CD4-positive, CD25-positive, alpha-beta regulatory T cell (primary cell): ENCODE measurements around the gene SPOCK3. TPM values are rescaled to one million over a fixed set of nuclear protein-coding genes. Genes with fewer than 3 reads are reported as not detected.

Experiments used
- ATAC-seq, 2 donors: fragments of 150-1000 bp; cut with Tn5 transposase; one replicate each; pipeline ENCODE4 v1.10.0; 2021; ENCODE audit warnings: low read depth in 2 of 2, moderate number of reproducible peaks in 2 of 2, moderate library complexity in 1 of 2
- DNase-seq, 3 donors: peaks; one replicate each; pipeline versions ENCODE4 v3.0.0 to v3.0.0-alpha.2; 2012 to 2022; ENCODE audit warnings: mixed read lengths in 1 of 3
- H3K27ac ChIP-seq: one replicate; pipeline ENCODE4 v1.7.0; 2013; ENCODE audit warnings: mild to moderate bottlenecking, low read length; ENCODE audit not compliant: insufficient read depth, poor library complexity, severe bottlenecking
- H3K27me3 ChIP-seq: one replicate; pipeline ENCODE4 v1.7.0; 2013; ENCODE audit warnings: low read length; ENCODE audit not compliant: control insufficient read depth, insufficient read depth
- H3K36me3 ChIP-seq: one replicate; pipeline ENCODE4 v1.7.0; 2013; ENCODE audit warnings: mild to moderate bottlenecking, low read length, moderate library complexity; ENCODE audit not compliant: control insufficient read depth, insufficient read depth
- H3K4me1 ChIP-seq: 2 replicates; pipeline ENCODE4 v1.7.0; 2013; ENCODE audit warnings: mild to moderate bottlenecking, low read length; ENCODE audit not compliant: insufficient read depth, control insufficient read depth, poor library complexity, severe bottlenecking
- H3K4me3 ChIP-seq: one replicate; pipeline ENCODE4 v1.7.0; 2013; ENCODE audit warnings: low read depth, mild to moderate bottlenecking, low read length, moderate library complexity
- H3K9me3 ChIP-seq, 2 experiments: 1 replicate in 1 of 2; 2 replicates in 1 of 2; pipeline ENCODE4 v1.7.0; 2013; ENCODE audit warnings: low read length in 2 of 2, mild to moderate bottlenecking in 1 of 2, moderate library complexity in 1 of 2; ENCODE audit not compliant: control insufficient read depth in 2 of 2
- H3K27ac Mint-ChIP-seq, 3 donors: one replicate each; pipeline ENCODE4 v1.8.0; 2020 to 2022; ENCODE audit warnings: mild to moderate bottlenecking in 3 of 3, mixed read lengths in 3 of 3, moderate library complexity in 2 of 3
- H3K27me3 Mint-ChIP-seq: one replicate; pipeline ENCODE4 v1.8.0; 2022; ENCODE audit warnings: mild to moderate bottlenecking, mixed read lengths
- H3K36me3 Mint-ChIP-seq: one replicate; pipeline ENCODE4 v1.8.0; 2020; ENCODE audit warnings: mixed read lengths
- H3K4me1 Mint-ChIP-seq, 4 donors: one replicate each; pipeline ENCODE4 v1.8.0; 2020 to 2022; ENCODE audit warnings: mixed read lengths in 4 of 4, mild to moderate bottlenecking in 1 of 4
- H3K4me3 Mint-ChIP-seq, 4 donors: one replicate each; pipeline ENCODE4 v1.8.0; 2020 to 2022; ENCODE audit warnings: mild to moderate bottlenecking in 4 of 4, mixed read lengths in 4 of 4, moderate library complexity in 3 of 4
- H3K9me3 Mint-ChIP-seq, 7 donors: one replicate each; pipeline ENCODE4 v1.8.0; 2020 to 2022; ENCODE audit warnings: mixed read lengths in 7 of 7, mild to moderate bottlenecking in 3 of 7, moderate library complexity in 2 of 7
- polyA plus RNA-seq, 4 donors: library from polyadenylated mRNA; unstranded; fragments of 300-500 nt; fragmentation: Illumina TruSeq; gene quantifications; one replicate each; pipeline ENCODE4 v1.2.3, GENCODE V29; 2021
- total RNA-seq: library from RNA; stranded (reverse); gene quantifications from one replicate; pipeline ENCODE4 v1.2.3, GENCODE V29; 2022

The SPOCK3 gene
- total and polyA plus RNA-seq, 5 donors from 2014 or later, result not detected

DNA sequence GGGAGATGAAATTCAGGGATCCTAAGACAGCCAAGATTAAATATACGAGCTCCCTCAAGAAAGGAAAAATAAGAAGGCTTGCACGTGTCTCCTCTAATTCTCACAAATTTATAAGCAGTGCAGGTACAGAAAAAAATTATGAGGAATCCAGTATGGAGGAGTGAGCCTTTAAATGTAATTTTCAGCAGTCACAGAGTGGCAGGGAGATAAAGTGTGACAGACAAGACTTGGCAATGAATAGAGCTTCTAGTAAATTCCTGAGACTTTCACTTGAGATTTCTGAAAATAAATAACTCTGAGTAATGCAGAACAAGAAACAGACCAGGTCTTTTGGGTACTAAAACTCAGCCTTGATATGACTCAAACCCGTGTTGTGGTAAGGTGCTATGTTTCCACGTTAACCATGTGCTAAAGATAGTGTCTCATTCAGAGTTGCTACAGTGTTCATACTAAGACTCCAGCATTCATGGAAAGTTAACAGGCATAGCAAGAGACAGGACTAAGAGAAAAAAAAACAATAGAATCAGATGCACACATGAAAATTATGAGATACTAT, 119.8 kb downstream of the SPOCK3 start:
- Mint-ChIP-seq H3K27me3 (no peaks in the 10 kb centered on the region), H3K9me3 (peaks cover 0 to 10% (median 2%) of the 10 kb centered on the region in 7 donors), H3K27ac (no peak overlapping the region), H3K4me3 (no peak overlapping the region), H3K4me1 (no peaks in the 10 kb centered on the region), H3K36me3 (no peaks in the 10 kb centered on the region)
- ATAC-seq, result no peak
- DNase-seq, result no peak
- Histone ChIP-seq H3K27ac (no peak overlapping the region), H3K9me3 (peaks cover 0 to 4% of the 10 kb centered on the region in 2 experiments), H3K4me1 (no peaks in the 10 kb centered on the region), H3K27me3 (no peaks in the 10 kb centered on the region), H3K36me3 (no peaks in the 10 kb centered on the region), H3K4me3 (no peak overlapping the region)

DNA sequence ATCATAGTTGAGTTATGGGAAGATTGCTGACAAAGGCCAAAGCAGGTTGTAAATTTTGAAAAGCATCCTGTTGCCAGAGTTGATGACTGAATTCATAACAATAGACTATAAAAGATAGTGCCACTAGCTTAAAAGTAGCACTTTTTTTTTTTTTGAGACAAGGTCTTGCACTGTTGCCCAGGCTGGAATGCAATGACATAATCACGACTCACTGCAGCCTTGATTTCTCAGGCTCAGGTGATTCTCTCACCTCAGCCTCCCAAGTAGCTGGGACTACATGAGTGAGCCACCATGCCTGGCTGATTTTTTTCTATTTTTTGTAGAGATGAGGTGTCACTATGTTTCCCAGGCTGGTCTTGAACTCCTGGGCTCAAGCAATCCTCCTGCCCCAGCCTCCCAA, 122.7 kb downstream of the SPOCK3 start:
- no peaks in the 10 kb centered on the region for H3K27me3 ChIP-seq
- Mint-ChIP-seq H3K9me3 (peaks cover 1 to 12% (median 2%) of the 10 kb centered on the region in 7 donors), H3K4me3 (no peak overlapping the region), H3K27me3 (no peaks in the 10 kb centered on the region), H3K4me1 (no peaks in the 10 kb centered on the region), H3K27ac (no peak overlapping the region), H3K36me3 (no peaks in the 10 kb centered on the region)
- H3K4me3 ChIP-seq, result no peak overlapping the region
- DNase-seq (no peak), ATAC-seq (no peak)
- H3K9me3 ChIP-seq, result peaks cover 0 to 4% of the 10 kb centered on the region in 2 experiments
- no peak overlapping the region for H3K27ac ChIP-seq
- H3K4me1 ChIP-seq, result no peaks in the 10 kb centered on the region
- no peaks in the 10 kb centered on the region for H3K36me3 ChIP-seq

DNA sequence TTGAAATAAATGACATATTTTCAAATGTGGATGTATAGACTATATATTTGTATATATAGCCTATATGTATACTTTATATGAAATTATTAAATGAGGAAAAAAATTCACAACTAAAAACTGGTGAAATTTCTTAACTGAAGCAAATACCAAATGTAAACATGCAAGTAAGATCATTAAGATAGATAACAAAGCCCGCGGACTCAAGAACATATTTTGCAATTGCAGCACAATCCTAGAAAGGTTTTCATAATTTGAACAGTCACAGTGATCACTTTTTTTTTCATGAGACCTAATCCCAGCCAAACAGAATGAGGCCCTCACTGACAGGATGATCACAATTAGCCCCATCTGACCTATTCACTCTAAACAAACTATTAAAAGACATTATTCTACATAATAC, 123.2 kb downstream of the SPOCK3 start:
- H3K9me3 Mint-ChIP-seq, result peaks cover 1 to 15% (median 2%) of the 10 kb centered on the region in 7 donors
- H3K36me3 Mint-ChIP-seq, result no peaks in the 10 kb centered on the region
- H3K27ac ChIP-seq, result no peak overlapping the region

DNA sequence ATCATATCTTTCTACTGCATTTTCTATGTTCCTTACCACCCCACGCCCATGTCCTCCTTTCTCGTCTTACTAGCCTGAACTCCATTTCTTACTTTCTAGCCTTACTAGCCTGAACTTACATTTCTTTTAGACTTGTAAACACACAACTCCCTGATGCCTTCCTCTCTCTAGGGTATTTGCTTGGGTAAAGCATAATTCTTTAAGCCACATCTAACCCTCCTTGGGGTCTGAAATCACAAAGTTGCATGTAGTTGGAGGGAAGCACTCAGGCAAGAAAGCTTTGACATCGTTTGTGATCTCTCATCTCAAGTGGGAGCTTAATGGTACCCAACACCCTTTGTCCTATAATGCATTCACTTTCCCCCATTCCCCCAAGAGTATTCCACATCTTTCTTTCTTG, 124.4 kb downstream of the SPOCK3 start:
- Histone ChIP-seq H3K36me3 (no peaks in the 10 kb centered on the region), H3K9me3 (peaks cover 0 to 4% of the 10 kb centered on the region in 2 experiments), H3K4me3 (no peak overlapping the region), H3K27me3 (no peaks in the 10 kb centered on the region), H3K27ac (no peak overlapping the region), H3K4me1 (no peaks in the 10 kb centered on the region)
- peak in 1 of 3 donors; percentile 3 for DNase-seq
- no peak overlapping the region for H3K27ac Mint-ChIP-seq
- ATAC-seq, result no peak
- H3K27me3 Mint-ChIP-seq, result no peaks in the 10 kb centered on the region
- H3K4me1 Mint-ChIP-seq, result no peaks in the 10 kb centered on the region
- H3K4me3 Mint-ChIP-seq, result no peak overlapping the region
- H3K36me3 Mint-ChIP-seq, result no peaks in the 10 kb centered on the region
- H3K9me3 Mint-ChIP-seq, result peaks cover 0 to 16% (median 4%) of the 10 kb centered on the region in 7 donors

More for the DNA sequence above, 123.2 kb downstream of the SPOCK3 start:
- peaks cover 0 to 4% of the 10 kb centered on the region in 2 experiments for H3K9me3 ChIP-seq
- no peaks in the 10 kb centered on the region for H3K27me3 Mint-ChIP-seq
- no peak overlapping the region for H3K4me3 Mint-ChIP-seq
- no peak overlapping the region for H3K4me3 ChIP-seq
- DNase-seq (no peak), ATAC-seq (no peak)
- no peaks in the 10 kb centered on the region for H3K4me1 Mint-ChIP-seq
- no peaks in the 10 kb centered on the region for H3K27me3 ChIP-seq
- no peaks in the 10 kb centered on the region for H3K4me1 ChIP-seq
- no peak overlapping the region for H3K27ac Mint-ChIP-seq
- no peaks in the 10 kb centered on the region for H3K36me3 ChIP-seq

DNA sequence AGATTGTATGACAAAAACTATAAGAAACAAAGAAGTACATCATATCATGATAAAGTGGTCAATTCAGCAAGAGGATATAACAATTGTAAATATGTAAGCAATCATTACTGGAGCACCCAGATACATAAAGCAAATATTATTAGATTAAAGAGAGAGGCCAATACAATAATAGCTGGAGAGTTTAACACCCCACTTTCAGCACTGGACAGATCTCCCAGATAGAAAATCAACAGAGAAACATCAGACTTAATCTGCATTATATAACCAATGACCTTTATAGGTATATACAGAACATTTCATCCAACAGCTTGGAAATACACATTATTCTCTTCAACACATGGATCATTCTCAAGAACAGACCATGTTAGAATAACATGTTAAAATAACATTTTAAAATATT, 128.4 kb downstream of the SPOCK3 start:
- no peak overlapping the region for H3K4me3 Mint-ChIP-seq
- DNase-seq, result no peak
- no peaks in the 10 kb centered on the region for H3K36me3 Mint-ChIP-seq
- peaks cover 3 to 12% (median 6%) of the 10 kb centered on the region in 7 donors for H3K9me3 Mint-ChIP-seq
- no peaks in the 10 kb centered on the region for H3K4me1 Mint-ChIP-seq
- no peaks in the 10 kb centered on the region for H3K36me3 ChIP-seq
- no peaks in the 10 kb centered on the region for H3K4me1 ChIP-seq
- no peak for ATAC-seq
- H3K27me3 Mint-ChIP-seq, result no peaks in the 10 kb centered on the region
- H3K27me3 ChIP-seq, result no peaks in the 10 kb centered on the region
- no peak overlapping the region for H3K27ac Mint-ChIP-seq
- H3K9me3 ChIP-seq, result peaks cover 0 to 4% of the 10 kb centered on the region in 2 experiments
- H3K27ac ChIP-seq, result no peak overlapping the region
- H3K4me3 ChIP-seq, result no peak overlapping the region

DNA sequence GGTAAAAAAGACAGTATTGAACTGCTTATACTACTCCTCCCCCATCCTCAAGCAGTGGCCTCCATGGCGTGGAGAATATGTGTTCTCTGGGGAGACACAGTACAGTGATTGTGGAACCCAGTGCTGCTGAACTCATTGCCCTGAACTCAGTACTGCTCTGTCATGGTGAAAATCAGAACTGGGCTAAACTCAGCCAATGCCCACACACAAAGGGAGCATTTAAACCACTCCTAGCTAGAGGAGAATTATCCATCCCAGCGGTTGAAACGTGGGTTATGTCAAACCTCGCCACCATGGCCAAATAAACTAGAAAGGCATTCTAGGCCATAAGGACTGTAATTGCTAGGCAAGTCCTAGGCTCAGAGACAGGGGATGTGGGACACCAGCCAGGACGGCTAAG, 131.8 kb downstream of the SPOCK3 start:
- H3K9me3 Mint-ChIP-seq, result peaks cover 3 to 10% (median 6%) of the 10 kb centered on the region in 7 donors
- H3K36me3 Mint-ChIP-seq, result no peaks in the 10 kb centered on the region
- no peak for ATAC-seq

DNA sequence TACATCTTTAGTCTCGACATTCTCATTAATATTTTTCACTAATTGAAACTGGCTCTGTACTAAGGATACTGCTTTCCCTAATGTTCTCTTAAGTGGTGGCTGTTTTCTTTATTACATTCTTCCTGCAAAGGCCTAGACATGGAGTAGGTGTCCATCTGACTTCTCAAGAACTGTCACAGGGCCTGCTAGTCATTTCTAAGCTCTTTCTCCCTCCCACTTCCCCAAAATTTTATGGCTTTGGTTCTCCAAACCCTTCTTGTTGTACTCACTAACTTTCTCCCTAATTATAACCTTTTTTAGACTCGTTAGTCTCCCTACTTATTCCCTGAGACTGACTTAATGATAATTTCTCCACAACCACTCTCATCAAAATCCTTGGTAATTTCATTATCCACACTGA, 133.3 kb downstream of the SPOCK3 start:
- H3K9me3 ChIP-seq, result peaks cover 0 to 4% of the 10 kb centered on the region in 2 experiments
- no peaks in the 10 kb centered on the region for H3K27me3 ChIP-seq
- ATAC-seq (no peak), DNase-seq (no peak)
- no peaks in the 10 kb centered on the region for H3K27me3 Mint-ChIP-seq
- H3K4me1 ChIP-seq, result no peaks in the 10 kb centered on the region
- no peaks in the 10 kb centered on the region for H3K4me1 Mint-ChIP-seq
- H3K36me3 Mint-ChIP-seq, result no peaks in the 10 kb centered on the region
- peaks cover 0 to 9% (median 3%) of the 10 kb centered on the region in 7 donors for H3K9me3 Mint-ChIP-seq
- no peak overlapping the region for H3K4me3 ChIP-seq
- no peak overlapping the region for H3K4me3 Mint-ChIP-seq
- H3K36me3 ChIP-seq, result no peaks in the 10 kb centered on the region
- no peak overlapping the region for H3K27ac ChIP-seq
- no peak overlapping the region for H3K27ac Mint-ChIP-seq

More for the DNA sequence above, 131.8 kb downstream of the SPOCK3 start:
- Histone ChIP-seq H3K27me3 (no peaks in the 10 kb centered on the region), H3K4me3 (no peak overlapping the region), H3K36me3 (no peaks in the 10 kb centered on the region), H3K4me1 (no peaks in the 10 kb centered on the region), H3K9me3 (peaks cover 0 to 4% of the 10 kb centered on the region in 2 experiments), H3K27ac (no peak overlapping the region)
- DNase-seq, result no peak
- Mint-ChIP-seq H3K27me3 (no peaks in the 10 kb centered on the region), H3K4me3 (no peak overlapping the region), H3K4me1 (no peaks in the 10 kb centered on the region), H3K27ac (no peak overlapping the region)

DNA sequence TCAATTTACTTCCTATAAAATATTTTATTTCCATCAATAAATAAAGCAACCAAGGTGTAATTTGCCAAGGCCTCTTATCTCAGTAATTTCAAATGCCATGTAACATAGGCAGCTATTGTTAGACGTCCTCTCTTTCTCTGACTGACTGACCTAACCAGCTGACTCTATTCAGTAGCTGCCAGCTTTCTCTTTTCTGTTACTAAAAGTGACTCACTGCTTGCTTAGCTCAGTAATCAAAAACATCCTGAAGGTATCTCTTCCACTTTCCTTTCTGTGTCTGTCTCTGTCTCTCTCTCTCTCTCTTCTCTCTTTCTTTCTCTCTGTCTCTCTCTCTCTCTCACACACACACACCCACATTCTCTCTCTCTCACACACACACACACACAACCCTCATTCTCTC, 134.2 kb downstream of the SPOCK3 start:
- no peaks in the 10 kb centered on the region for H3K27me3 Mint-ChIP-seq
- no peak for ATAC-seq
- H3K27ac Mint-ChIP-seq, result no peak overlapping the region
- H3K4me3 Mint-ChIP-seq, result no peak overlapping the region
- Histone ChIP-seq H3K36me3 (no peaks in the 10 kb centered on the region), H3K4me3 (no peak overlapping the region), H3K9me3 (peaks cover 0 to 4% of the 10 kb centered on the region in 2 experiments), H3K27me3 (no peaks in the 10 kb centered on the region), H3K4me1 (no peaks in the 10 kb centered on the region), H3K27ac (no peak overlapping the region)
- no peaks in the 10 kb centered on the region for H3K36me3 Mint-ChIP-seq
- no peaks in the 10 kb centered on the region for H3K4me1 Mint-ChIP-seq
- peaks cover 0 to 6% (median 3%) of the 10 kb centered on the region in 7 donors for H3K9me3 Mint-ChIP-seq
- DNase-seq, result no peak
